ENCODE measurements around the gene ACTBL2.
"Not testable (repeated sequence)": the region's sequence is repeated elsewhere in the genome, so short reads cannot be mapped to it uniquely, and the experiment has no call there.

ACTBL2 gene

DNA sequence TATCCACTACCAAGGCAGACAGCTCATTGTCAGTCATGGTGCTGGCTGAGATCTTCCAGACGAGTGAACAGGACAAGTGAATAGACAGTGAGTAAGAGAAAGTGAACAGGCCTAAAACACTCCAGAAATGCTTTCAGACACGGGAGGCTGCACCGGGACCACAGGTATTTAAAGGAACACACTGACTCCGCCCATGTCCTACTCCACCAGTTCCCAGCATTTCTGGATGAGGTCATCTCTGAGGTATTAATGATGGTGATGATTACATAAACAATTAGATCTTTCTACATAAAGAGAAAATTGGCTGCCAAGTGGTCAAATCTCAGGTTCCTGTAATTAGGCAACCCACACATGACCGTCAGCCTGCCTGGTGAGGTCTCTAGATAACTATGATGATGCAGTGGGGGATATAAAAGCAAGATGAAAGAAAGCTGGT is at the start of gene ACTBL2:
Gene ACTBL2, minus strand, starts transcription at position 141 of the 436 bp plus-strand sequence. Its CDS starts 104 bp downstream, at position 37.
- in situ Hi-C loops (cut with HindIII; ENCODE audit: low pct_ligation_motif_present, low pct_unique_long_range_greater_than_20kb, low sequenced_read_pairs): no loop called here

DNA sequence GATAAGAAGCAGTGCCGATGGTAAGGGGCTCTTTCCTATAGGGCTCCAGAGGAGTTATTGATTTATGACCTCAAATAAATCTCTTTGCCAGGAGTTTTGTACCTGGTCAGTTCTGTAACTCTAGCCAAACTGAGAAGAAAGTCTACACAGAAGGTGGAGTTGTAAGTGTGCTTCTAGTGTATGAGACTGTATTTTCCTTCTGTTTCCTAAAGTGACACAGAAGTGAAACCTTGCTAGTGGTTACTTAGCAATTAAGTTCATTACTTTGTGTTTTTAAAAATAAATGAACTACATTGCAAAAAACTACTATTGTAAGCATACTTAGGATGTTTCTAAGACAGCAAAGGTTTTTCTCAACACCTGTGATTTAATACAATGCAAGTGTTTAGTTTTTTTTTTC is 48.7 kb upstream of the ACTBL2 start:
- DNase-seq: no peak
- in situ Hi-C loops (cut with HindIII; ENCODE audit: low pct_ligation_motif_present, low pct_unique_long_range_greater_than_20kb, low sequenced_read_pairs): no loop called here

More for the DNA sequence above, at the start of gene ACTBL2:
- peak; percentile 90 for DNase-seq

DNA sequence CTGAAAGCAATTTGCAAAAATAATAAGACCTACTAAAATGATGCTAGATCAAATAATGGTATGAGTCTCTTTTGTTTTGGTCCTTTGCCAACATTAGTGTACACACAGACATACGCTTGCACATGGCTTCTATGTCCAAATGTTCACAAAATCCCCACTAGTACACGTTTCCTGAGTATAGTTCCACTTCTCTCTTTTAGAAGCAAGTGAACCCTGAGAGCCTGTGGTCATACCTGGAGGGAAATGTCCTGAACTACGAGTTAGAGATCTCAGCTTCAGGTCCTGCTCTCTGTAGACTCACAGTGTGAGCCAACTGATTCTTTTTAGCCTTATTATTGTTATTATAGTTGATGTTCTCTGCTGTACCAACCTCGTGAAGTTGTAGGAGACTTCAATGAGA is 47.3 kb upstream of the ACTBL2 start:
- no peak for DNase-seq
- in situ Hi-C loops (cut with HindIII; ENCODE audit: low pct_ligation_motif_present, low pct_unique_long_range_greater_than_20kb, low sequenced_read_pairs): no loop called here

DNA sequence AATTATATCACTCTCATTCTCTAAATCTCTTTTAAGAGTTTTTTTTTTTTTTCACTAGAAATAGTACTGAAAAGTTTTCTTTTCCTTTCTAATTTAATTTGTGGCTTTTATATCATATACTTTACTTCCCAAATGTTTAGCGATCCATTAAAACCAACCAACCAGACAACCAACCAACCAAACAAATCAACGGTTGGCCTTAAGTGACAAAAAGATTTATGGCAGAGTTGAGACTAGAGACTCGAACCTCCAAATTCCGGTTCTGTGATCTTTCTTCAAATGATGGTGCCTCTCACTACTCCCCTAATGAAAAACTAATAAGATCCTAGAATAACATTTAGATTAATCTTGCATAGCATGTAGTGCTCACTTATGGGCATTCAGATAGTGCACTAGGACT is 45.3 kb upstream of the ACTBL2 start:
- in situ Hi-C loops (cut with HindIII; ENCODE audit: low pct_ligation_motif_present, low pct_unique_long_range_greater_than_20kb, low sequenced_read_pairs): no loop called here
- DNase-seq: no peak

GRCh38 chr5:57524348-57525060 is 41.9 kb upstream of the ACTBL2 start:
- in situ Hi-C loops (cut with HindIII; ENCODE audit: low pct_ligation_motif_present, low pct_unique_long_range_greater_than_20kb, low sequenced_read_pairs): no loop called here
- DNase-seq: no peak

DNA sequence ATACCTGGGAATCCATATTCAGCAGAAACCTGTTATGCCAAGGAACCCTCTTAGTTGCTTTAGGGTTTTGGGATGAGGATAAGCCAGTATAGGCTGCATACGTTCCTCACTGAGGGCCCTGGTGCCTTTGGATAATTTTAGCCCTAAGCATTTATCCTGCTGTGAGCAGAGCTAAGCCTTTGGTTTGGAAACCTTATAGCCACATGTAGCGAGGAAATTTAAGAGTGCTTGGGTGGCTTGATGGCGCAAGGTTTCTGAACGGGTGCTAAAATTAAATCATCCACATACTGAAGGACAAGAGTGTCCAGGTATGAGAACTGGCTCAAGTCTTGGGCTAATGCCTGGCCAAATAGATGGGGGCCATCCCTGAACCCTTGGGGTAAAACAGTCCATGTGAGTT is 39.9 kb upstream of the ACTBL2 start:
- DNase-seq; in situ Hi-C loops (cut with HindIII; ENCODE audit: low pct_ligation_motif_present, low pct_unique_long_range_greater_than_20kb, low sequenced_read_pairs): not testable (repeated sequence)

- in situ Hi-C loops (cut with HindIII; ENCODE audit: low pct_ligation_motif_present, low pct_unique_long_range_greater_than_20kb, low sequenced_read_pairs); DNase-seq: not testable (repeated sequence)
Observed at GRCh38 chr5:57518415-57518814, 35.8 kb upstream of the ACTBL2 start.

DNA sequence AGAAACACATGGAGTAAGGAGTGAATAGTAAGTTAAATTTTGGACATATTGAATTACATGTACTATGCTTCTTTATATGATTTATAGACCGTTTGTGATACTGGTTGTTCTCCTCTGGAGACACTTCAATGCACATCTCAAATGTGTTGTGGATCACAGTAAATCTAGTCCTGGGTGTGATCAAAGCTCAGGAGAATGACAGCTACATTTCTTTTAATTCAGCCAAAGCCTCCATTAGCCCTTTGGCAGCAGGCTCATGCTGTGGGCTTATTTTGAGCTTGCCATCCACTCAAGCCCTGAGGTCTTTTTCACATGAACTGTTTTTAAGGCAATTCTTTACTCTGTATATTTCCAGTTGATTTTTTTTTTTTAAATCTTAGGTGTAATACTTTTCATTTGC is 34.6 kb upstream of the ACTBL2 start:
- in situ Hi-C loops (cut with HindIII; ENCODE audit: low pct_ligation_motif_present, low pct_unique_long_range_greater_than_20kb, low sequenced_read_pairs): no loop called here

DNA sequence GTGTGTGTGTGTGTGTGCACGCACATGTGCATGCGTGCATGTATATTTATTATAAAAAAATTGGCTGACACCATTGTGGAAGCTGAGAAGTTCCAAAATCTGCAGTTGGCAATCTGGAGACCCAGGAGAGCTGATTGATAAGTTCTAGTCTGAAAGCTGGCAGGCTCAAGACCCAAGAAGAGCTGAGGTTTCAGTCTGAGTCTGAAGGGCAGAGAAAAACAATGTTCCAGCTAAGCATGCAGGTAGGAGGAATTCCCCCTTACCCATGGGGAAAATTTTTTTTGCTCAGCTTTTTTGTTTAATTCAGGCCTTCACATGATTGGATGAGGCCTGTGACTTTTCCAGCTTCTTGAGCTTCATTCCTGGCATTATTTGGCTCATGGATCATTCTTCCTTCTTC is 31.2 kb upstream of the ACTBL2 start:
- in situ Hi-C loops (cut with HindIII; ENCODE audit: low pct_ligation_motif_present, low pct_unique_long_range_greater_than_20kb, low sequenced_read_pairs): no loop called here
- DNase-seq: no peak

More for the DNA sequence above, 34.6 kb upstream of the ACTBL2 start:
- DNase-seq: no peak

- DNase-seq: no peak
- in situ Hi-C loops (cut with HindIII; ENCODE audit: low pct_ligation_motif_present, low pct_unique_long_range_greater_than_20kb, low sequenced_read_pairs): no loop called here
Observed at GRCh38 chr5:57511321-57511720, 28.7 kb upstream of the ACTBL2 start.

- in situ Hi-C loops (cut with HindIII; ENCODE audit: low pct_ligation_motif_present, low pct_unique_long_range_greater_than_20kb, low sequenced_read_pairs): no loop called here
- DNase-seq: no peak
Observed at GRCh38 chr5:57509501-57510260, 27.1 kb upstream of the ACTBL2 start.

- in situ Hi-C loops (cut with HindIII; ENCODE audit: low pct_ligation_motif_present, low pct_unique_long_range_greater_than_20kb, low sequenced_read_pairs): no loop called here
- peak; percentile 36 for DNase-seq
Observed at GRCh38 chr5:57508211-57508610, 25.6 kb upstream of the ACTBL2 start.

DNA sequence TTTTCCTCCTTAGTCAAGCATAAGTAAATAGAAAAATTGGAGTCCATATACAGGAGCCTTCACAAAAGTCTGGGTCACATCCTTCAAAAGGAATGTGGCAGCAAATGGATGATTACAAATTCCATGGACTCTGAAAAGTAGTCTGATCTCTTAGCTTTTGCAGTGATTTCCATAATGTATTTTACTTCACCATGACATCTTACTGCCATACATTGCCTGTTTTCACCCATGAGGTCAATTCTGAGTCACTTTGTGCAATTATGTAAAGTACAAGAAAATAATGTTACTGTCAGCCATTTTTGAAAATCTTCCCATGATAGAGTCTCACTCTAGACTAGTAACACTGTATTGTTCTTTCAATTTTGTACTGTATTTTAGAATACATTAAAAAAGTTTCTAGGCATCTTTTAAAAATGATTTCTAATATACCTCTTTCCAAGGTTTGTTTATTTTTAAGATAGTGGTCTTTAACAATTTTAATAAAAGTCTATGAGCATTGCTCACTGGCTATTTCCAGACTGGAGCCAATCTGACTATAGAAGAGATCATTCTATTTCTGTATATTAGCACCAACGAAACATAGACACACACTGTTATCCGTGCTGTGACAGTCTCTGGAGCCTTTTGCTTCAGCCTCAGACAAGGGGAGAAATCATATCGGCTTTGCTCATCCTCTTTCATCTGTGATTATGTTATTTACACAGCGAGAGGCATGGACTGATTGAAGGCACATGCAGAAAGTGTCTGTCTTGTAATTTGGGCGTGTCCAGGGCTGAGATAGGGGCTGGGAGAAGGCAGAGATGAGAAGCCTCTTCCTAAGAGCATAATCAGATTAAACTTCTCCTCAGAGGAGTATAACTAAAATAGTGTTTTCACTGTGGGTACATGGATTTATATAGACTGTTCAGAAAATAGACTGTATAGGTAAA is 22.9 kb upstream of the ACTBL2 start:
- DNase-seq: no peak

DNA sequence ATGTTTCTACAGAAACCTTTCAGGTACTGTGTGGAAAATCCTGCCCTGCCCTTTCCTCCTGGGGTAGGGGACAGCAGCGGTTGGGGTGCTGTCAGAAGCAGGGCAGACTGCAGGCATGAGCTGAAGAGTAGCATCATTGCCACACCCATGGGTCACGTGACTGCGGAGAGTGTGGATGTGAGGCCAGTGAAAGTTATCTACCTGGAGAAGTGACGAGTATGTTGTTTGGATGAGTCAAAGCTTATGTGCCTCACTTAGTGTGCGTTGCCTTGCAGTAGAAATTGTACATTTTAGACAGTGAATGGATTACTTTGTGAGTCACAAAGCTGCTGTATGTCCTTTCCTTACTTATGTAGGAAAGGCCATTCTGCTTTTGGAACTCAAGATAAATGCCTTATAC is 21.7 kb upstream of the ACTBL2 start:
- DNase-seq: no peak
- in situ Hi-C loops (cut with HindIII; ENCODE audit: low pct_ligation_motif_present, low pct_unique_long_range_greater_than_20kb, low sequenced_read_pairs): no loop called here

More for the DNA sequence above, 22.9 kb upstream of the ACTBL2 start:
- in situ Hi-C loops (cut with HindIII; ENCODE audit: low pct_ligation_motif_present, low pct_unique_long_range_greater_than_20kb, low sequenced_read_pairs): no loop called here

- in situ Hi-C loops (cut with HindIII; ENCODE audit: low pct_ligation_motif_present, low pct_unique_long_range_greater_than_20kb, low sequenced_read_pairs): no loop called here
- DNase-seq: no peak
Observed at GRCh38 chr5:57503433-57503832, 20.8 kb upstream of the ACTBL2 start.

GRCh38 chr5:57501414-57502201 is 19.0 kb upstream of the ACTBL2 start:
- no peak for DNase-seq
- in situ Hi-C loops (cut with HindIII; ENCODE audit: low pct_ligation_motif_present, low pct_unique_long_range_greater_than_20kb, low sequenced_read_pairs): no loop called here

DNA sequence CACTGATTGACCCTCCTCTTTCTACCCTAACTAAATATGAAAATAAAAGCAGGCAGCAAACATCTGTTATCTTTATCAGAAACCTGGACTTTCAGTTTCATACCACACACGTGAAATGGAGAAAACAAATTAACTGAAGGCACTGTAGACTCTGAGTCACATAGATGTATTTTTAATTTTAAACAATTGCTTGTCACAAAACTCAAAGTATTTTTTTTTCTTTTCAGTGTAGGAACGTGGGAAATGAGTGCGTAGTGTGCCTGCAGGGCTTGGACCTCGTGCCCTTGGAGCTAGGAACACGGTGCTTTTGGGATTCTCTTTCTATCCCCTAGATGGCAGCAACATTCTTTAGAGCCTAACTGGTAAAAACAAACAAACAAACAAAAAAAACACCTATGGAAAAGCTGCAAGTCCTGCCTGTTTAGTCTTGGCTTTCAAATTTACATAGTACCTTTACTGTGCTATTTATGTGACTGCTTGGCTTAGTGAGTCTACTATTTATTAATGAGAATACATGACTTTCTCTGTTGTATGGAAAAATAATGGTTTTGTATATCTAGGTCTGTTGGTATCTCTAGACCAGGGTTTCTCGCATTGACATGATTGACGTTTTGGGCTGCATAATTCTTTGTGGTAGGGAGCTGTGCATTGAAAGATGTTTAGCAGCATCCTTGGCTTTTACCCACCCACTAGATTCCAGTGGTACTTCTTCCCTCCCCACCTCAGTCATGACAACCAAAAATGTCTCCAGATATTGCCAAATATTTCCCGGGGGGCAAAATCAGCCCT is 16.8 kb upstream of the ACTBL2 start:
- DNase-seq: peak; percentile 65
- in situ Hi-C loops (cut with HindIII; ENCODE audit: low pct_ligation_motif_present, low pct_unique_long_range_greater_than_20kb, low sequenced_read_pairs): no loop called here
